Measurements from ENCODE around the gene ZFYVE28. TPM values are rescaled to one million over a fixed set of nuclear protein-coding genes. Genes with fewer than 3 reads are reported as not detected.
"Not testable (repeated sequence)": the region's sequence is repeated elsewhere in the genome, so short reads cannot be mapped to it uniquely, and the experiment has no call there.

ZFYVE28 gene
- total RNA-seq, 1 experiment from 2014 or later = 1.9 TPM

GRCh38 chr4:2289955-2290333 lies 128.5 kb downstream of the ZFYVE28 start:
- DNase-seq (ENCODE audit: low spot score) = no peak

- DNase-seq (ENCODE audit: low spot score) = no peak
Measured at GRCh38 chr4:2289311-2289954, 129.0 kb downstream of the ZFYVE28 start.

- no peak for DNase-seq (ENCODE audit: low spot score)
Measured at GRCh38 chr4:2288051-2288541, 130.3 kb downstream of the ZFYVE28 start.

GRCh38 chr4:2287594-2287915 lies 130.9 kb downstream of the ZFYVE28 start:
- DNase-seq (ENCODE audit: low spot score) = no peak

GRCh38 chr4:2286904-2287593 lies 131.4 kb downstream of the ZFYVE28 start:
- no peak for DNase-seq (ENCODE audit: low spot score)

GRCh38 chr4:2285613-2286381 lies 132.6 kb downstream of the ZFYVE28 start:
- DNase-seq (ENCODE audit: low spot score) = no peak

GRCh38 chr4:2284934-2285612 lies 133.4 kb downstream of the ZFYVE28 start:
- no peak for DNase-seq (ENCODE audit: low spot score)

- DNase-seq (ENCODE audit: low spot score) = no peak
Measured at GRCh38 chr4:2284161-2284933, 134.1 kb downstream of the ZFYVE28 start.

- DNase-seq (ENCODE audit: low spot score) = no peak
Measured at GRCh38 chr4:2283199-2283711, 135.2 kb downstream of the ZFYVE28 start.

- DNase-seq (ENCODE audit: low spot score) = no peak
Measured at GRCh38 chr4:2281575-2282343, 136.7 kb downstream of the ZFYVE28 start.

- DNase-seq (ENCODE audit: low spot score) = no peak
Measured at GRCh38 chr4:2280531-2281300, 137.7 kb downstream of the ZFYVE28 start.

- DNase-seq (ENCODE audit: low spot score) = no peak
Measured at GRCh38 chr4:2277956-2278355, 140.5 kb downstream of the ZFYVE28 start.

- DNase-seq (ENCODE audit: low spot score) = no peak
Measured at GRCh38 chr4:2276581-2277325, 141.7 kb downstream of the ZFYVE28 start.

- no peak for DNase-seq (ENCODE audit: low spot score)
Measured at GRCh38 chr4:2275546-2276251, 142.7 kb downstream of the ZFYVE28 start.

- not testable (repeated sequence) for DNase-seq (ENCODE audit: low spot score)
Measured at GRCh38 chr4:2275044-2275397, 143.4 kb downstream of the ZFYVE28 start.

GRCh38 chr4:2274320-2275043 lies 144.0 kb downstream of the ZFYVE28 start:
- DNase-seq (ENCODE audit: low spot score) = no peak

GRCh38 chr4:2273657-2274319 lies 144.7 kb downstream of the ZFYVE28 start:
- no peak for DNase-seq (ENCODE audit: low spot score)

All from H4 (cell line).